HepG2 (cell line): Measurements from ENCODE around the gene DDX10. TPM values are rescaled to one million over a fixed set of nuclear protein-coding genes. Genes with fewer than 3 reads are reported as not detected.

Experiments
- ATAC-seq: fragments of 200-7000 bp; cut with Tn5 transposase; 3 replicates; pipeline ENCODE4 v1.9.1; 2020; ENCODE audit warnings: mild to moderate bottlenecking, moderate library complexity
- BruUV-seq: library from RNA; stranded (reverse); fragments of 400-500 nt; replicated peaks from 2 replicates; lab custom pipeline; 2021; lab: Mats Ljungman, UMichigan
- CTCF ChIA-PET: fragments of 300-600 bp; formaldehyde crosslinking; extraction: SDS; loops from one replicate; lab custom pipeline; 2021; ENCODE audit warnings: low total read pairs, inconsistent platforms, low intra/inter-chr PET ratio; lab: Yijun Ruan, JAX
- POLR2A ChIA-PET: fragments of 350-600 bp; sonication (Branson Sonifier 250); formaldehyde crosslinking; loops from one replicate; lab custom pipeline; 2020; ENCODE audit warnings: antibody characterized with exemption, inconsistent platforms; lab: Yijun Ruan, JAX
- DNase-seq: peaks from one replicate; pipeline ENCODE4 v3.0.0-alpha.2; 2015; ENCODE audit warnings: low spot score
- FAIRE-seq: peaks from 3 replicates; lab custom pipeline; 2011; peaks lifted over from hg19 to GRCh38; lab: Jason Lieb, UNC
- H2AFZ ChIP-seq: one replicate; pipeline ENCODE4 v1.6.1; 2011; ENCODE audit warnings: low read length, inconsistent platforms
- H3K27ac ChIP-seq: fragments of 300-600 bp; 3 replicates; pipeline ENCODE4 v1.8.0; 2011; ENCODE audit warnings: mixed run types, mild to moderate bottlenecking, mixed read lengths, low read length, inconsistent platforms; ENCODE audit not compliant: insufficient read depth; ENCODE audit errors: extremely low read length
- H3K27me3 ChIP-seq, 2 experiments: fragments of 200-600 bp in 1 of 2; 2 replicates in 1 of 2; 3 replicates in 1 of 2; pipeline versions ENCODE4 v1.6.0 to v1.8.0; 2011; ENCODE audit warnings: low read length in 2 of 2, mild to moderate bottlenecking in 2 of 2, moderate library complexity in 2 of 2, inconsistent platforms in 1 of 2; ENCODE audit not compliant: insufficient read depth in 2 of 2, control insufficient read depth in 1 of 2
- H3K36me3 ChIP-seq, 2 experiments: fragments of 200-600 bp in 1 of 2; replicated peaks in 1 of 2; 2 replicates in 1 of 2; 3 replicates in 1 of 2; pipeline versions ENCODE4 v1.5.1 to v1.8.0; 2011; ENCODE audit warnings: low read length in 2 of 2, inconsistent platforms in 1 of 2; ENCODE audit not compliant: insufficient read depth in 2 of 2, control insufficient read depth in 1 of 2
- H3K4me1 ChIP-seq: 2 replicates; pipeline ENCODE4 v1.5.1; 2012; ENCODE audit warnings: low read length, inconsistent platforms; ENCODE audit not compliant: insufficient read depth
- H3K4me2 ChIP-seq: 2 replicates; pipeline ENCODE4 v1.6.0; 2011; ENCODE audit warnings: low read depth, low read length, inconsistent platforms
- H3K4me3 ChIP-seq, 3 experiments: fragments of 200-600 bp in 1 of 3; sonication (generic), shearing (Covaris generic) in 1 of 3; replicated peaks in 1 of 3; 2 replicates each; pipeline ENCODE4 v1.5.1; 2011 to 2016; ENCODE audit warnings: low read length in 3 of 3, inconsistent platforms in 2 of 3, low read depth in 2 of 3, mild to moderate bottlenecking in 2 of 3, control low read depth in 1 of 3, mixed read lengths in 1 of 3; ENCODE audit not compliant: insufficient read depth in 1 of 3
- H3K79me2 ChIP-seq: one replicate; pipeline ENCODE4 v1.6.1; 2011; ENCODE audit warnings: low read length, inconsistent platforms; ENCODE audit not compliant: insufficient read depth
- H3K9ac ChIP-seq: 2 replicates; pipeline ENCODE4 v1.6.0; 2011; ENCODE audit warnings: mild to moderate bottlenecking, low read depth, low read length, inconsistent platforms; ENCODE audit not compliant: insufficient read depth
- H3K9me3 ChIP-seq: 2 replicates; pipeline ENCODE4 v1.5.1; 2012; ENCODE audit warnings: mild to moderate bottlenecking, low read length
- H4K20me1 ChIP-seq: 2 replicates; pipeline ENCODE4 v1.6.0; 2011; ENCODE audit warnings: inconsistent platforms, mild to moderate bottlenecking, low read length, moderate library complexity; ENCODE audit not compliant: insufficient read depth
- AKAP8 ChIP-seq: sonication (generic); formaldehyde crosslinking; IDR thresholded peaks from 2 replicates; pipeline ENCODE4 v1.5.1; 2020; ENCODE audit warnings: mild to moderate bottlenecking, missing genetic modification reagents
- CAMTA2 ChIP-seq: sonication (generic); formaldehyde crosslinking; IDR thresholded peaks from 2 replicates; pipeline ENCODE4 v1.4.0; 2020; ENCODE audit warnings: mild to moderate bottlenecking, missing genetic modification reagents, borderline replicate concordance
- DR1 ChIP-seq: sonication (generic); formaldehyde crosslinking; IDR thresholded peaks from 2 replicates; pipeline ENCODE4 v1.8.0; 2021; ENCODE audit warnings: mild to moderate bottlenecking, missing genetic modification reagents, inconsistent platforms
- HOXA3 ChIP-seq: sonication (generic); formaldehyde crosslinking; IDR thresholded peaks from 2 replicates; pipeline ENCODE4 v1.5.0; 2020; ENCODE audit warnings: missing genetic modification reagents
- IRX3 ChIP-seq: sonication (generic); formaldehyde crosslinking; IDR thresholded peaks from 2 replicates; pipeline ENCODE4 v1.8.1; 2023; ENCODE audit warnings: mild to moderate bottlenecking, low read depth, missing genetic modification reagents, borderline replicate concordance
- KDM4B ChIP-seq: sonication (generic); formaldehyde crosslinking; IDR thresholded peaks from 2 replicates; pipeline ENCODE4 v1.4.0; 2020; ENCODE audit warnings: missing genetic modification reagents
- NCOA5 ChIP-seq: sonication (generic); formaldehyde crosslinking; IDR thresholded peaks from 2 replicates; pipeline ENCODE4 v1.4.0; 2020; ENCODE audit warnings: missing genetic modification reagents
- ZNF251 ChIP-seq: sonication (generic); formaldehyde crosslinking; IDR thresholded peaks from 2 replicates; pipeline ENCODE4 v1.9.0; 2021; ENCODE audit warnings: mild to moderate bottlenecking, missing genetic modification reagents
- WGBS: methylation state at CpG from one replicate; pipeline ENCODE4 v1.1.6; 2017; ENCODE audit warnings: low lambda C conversion rate; 5-methylcytosine and 5-hydroxymethylcytosine counted together
- in situ Hi-C: cut with HindIII; loops from 2 replicates; pipeline ENCODE4 v1.10.0; 2017; ENCODE audit warnings: low pct_unique_long_range_greater_than_20kb; ENCODE audit not compliant: extremely low pct_ligation_motif_present
- intact Hi-C: fragments of 100-400 bp; cut with micrococcal nuclease; formaldehyde crosslinking; loops from one replicate; pipeline ENCODE4 v1.10.0; 2022; ENCODE audit not compliant: unreplicated experiment
- polyA plus RNA-seq, 8 experiments: library from polyadenylated mRNA; depleted of rRNA in 3 of 8; stranded (reverse) in 7 of 8; unstranded in 1 of 8; fragments of >200 nt; fragmentation: Illumina TruSeq in 4 of 8; extraction: Trizol in 4 of 8; gene quantifications; 2 replicates each; pipeline versions ENCODE4 v1.2.1 to v1.2.3, GENCODE V29; 2011 to 2016; ENCODE audit warnings: low read depth in 4 of 8, missing spikeins in 1 of 8, mixed read lengths in 1 of 8; ENCODE audit not compliant: insufficient read depth in 1 of 8
- total RNA-seq, 5 experiments: library from RNA; depleted of rRNA; stranded (reverse); fragments of >200 nt; fragmentation: Illumina TruSeq; extraction: Trizol; gene quantifications; 2 replicates each; pipeline ENCODE4 v1.2.3, GENCODE V29; 2016; ENCODE audit warnings: low read depth in 1 of 5
- TF ChIP-seq, protein P1 (sequence below): sonication (generic); formaldehyde crosslinking; IDR thresholded peaks from 2 replicates; pipeline ENCODE4 v1.4.0; 2020; ENCODE audit warnings: missing genetic modification reagents, mild to moderate bottlenecking, borderline replicate concordance
- TF ChIP-seq, protein P2 (sequence below): sonication (generic); formaldehyde crosslinking; IDR thresholded peaks from 2 replicates; pipeline ENCODE4 v1.4.0; 2020; ENCODE audit warnings: missing genetic modification reagents, borderline replicate concordance
- TF ChIP-seq, protein P3 (sequence below): sonication (generic); formaldehyde crosslinking; IDR thresholded peaks from 2 replicates; pipeline ENCODE4 v1.4.0; 2020; ENCODE audit warnings: mild to moderate bottlenecking, missing genetic modification reagents
- TF ChIP-seq, protein P4 (sequence below): sonication (generic); formaldehyde crosslinking; IDR thresholded peaks from 2 replicates; pipeline ENCODE4 v1.9.0; 2021; ENCODE audit warnings: missing genetic modification reagents, borderline replicate concordance
- TF ChIP-seq, protein P5 (sequence below): sonication (generic); formaldehyde crosslinking; IDR thresholded peaks from 2 replicates; pipeline ENCODE4 v1.8.1; 2023; ENCODE audit warnings: mild to moderate bottlenecking, missing genetic modification reagents, borderline replicate concordance

DDX10 gene
- total and polyA plus RNA-seq, 2 of the 13 experiments (the other 11 are each of a cell fraction or from before 2014, with no cell fraction given), result 17.0 to 32.0 TPM

DNA sequence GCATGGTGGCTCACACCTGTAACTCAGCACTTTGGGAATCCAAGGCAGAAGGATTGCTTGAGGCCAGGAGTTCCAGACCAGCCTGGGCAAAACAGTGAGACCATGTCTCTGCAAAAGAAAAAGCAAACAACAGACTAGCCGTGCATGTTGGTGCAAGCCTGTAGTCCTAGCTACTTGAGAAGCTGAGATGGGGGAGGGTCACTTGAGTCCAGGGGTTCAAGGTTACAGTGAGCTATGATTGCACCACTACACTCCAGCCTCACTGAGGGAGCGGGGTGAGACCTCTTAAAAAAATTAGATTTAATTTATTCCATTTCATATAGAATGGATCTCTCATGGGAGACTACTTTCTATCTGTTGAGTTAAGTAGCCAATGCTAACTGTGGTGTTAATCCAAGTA is 50.4 kb downstream of the DDX10 start (continued):
- TF ChIP-seq, protein P1, sequence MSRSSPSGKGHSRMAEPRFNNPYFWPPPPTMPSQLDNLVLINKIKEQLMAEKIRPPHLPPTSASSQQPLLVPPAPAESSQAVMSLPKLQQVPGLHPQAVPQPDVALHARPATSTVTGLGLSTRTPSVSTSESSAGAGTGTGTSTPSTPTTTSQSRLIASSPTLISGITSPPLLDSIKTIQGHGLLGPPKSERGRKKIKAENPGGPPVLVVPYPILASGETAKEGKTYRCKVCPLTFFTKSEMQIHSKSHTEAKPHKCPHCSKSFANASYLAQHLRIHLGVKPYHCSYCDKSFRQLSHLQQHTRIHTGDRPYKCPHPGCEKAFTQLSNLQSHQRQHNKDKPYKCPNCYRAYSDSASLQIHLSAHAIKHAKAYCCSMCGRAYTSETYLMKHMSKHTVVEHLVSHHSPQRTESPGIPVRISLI, result no peak
- TF ChIP-seq ZNF251 (CRISPR knock-in tag) (no peak), NCOA5 (CRISPR knock-in tag) (no peak), CAMTA2 (CRISPR knock-in tag) (no peak), HOXA3 (CRISPR knock-in tag) (no peak), IRX3 (CRISPR knock-in tag) (no peak)
- TF ChIP-seq, protein P2, sequence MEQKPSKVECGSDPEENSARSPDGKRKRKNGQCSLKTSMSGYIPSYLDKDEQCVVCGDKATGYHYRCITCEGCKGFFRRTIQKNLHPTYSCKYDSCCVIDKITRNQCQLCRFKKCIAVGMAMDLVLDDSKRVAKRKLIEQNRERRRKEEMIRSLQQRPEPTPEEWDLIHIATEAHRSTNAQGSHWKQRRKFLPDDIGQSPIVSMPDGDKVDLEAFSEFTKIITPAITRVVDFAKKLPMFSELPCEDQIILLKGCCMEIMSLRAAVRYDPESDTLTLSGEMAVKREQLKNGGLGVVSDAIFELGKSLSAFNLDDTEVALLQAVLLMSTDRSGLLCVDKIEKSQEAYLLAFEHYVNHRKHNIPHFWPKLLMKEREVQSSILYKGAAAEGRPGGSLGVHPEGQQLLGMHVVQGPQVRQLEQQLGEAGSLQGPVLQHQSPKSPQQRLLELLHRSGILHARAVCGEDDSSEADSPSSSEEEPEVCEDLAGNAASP (CRISPR knock-in tag), result no peak

DNA sequence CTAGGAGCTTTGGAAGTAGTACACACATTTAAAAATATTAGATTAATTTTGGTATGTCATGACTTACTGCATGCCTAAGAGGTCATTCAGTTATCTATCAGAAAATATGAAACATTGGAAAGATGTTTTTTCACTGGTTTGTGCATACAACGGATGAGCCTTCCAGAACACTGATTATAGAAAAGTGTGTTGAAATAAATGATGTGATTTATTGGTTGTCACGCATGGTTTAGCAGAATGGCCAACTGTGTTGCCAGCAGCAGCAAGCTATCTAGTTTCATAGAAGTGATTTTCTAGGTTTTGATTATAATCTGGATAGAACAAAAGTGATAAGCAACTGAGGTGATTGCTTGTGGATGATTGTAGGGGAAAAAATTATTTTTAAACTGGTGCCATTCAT is 53.6 kb downstream of the DDX10 start:
- no peak overlapping the region for H3K4me3 ChIP-seq
- H3K36me3 ChIP-seq, result peaks cover 4 to 37% of the 10 kb centered on the region in 2 experiments; a peak in 3 of 5 replicates
- FAIRE-seq (no peak), ATAC-seq (no peak), DNase-seq (no peak)
- H3K9me3 ChIP-seq, result no peaks in the 10 kb centered on the region
- WGBS, result 100% methylated on average over 2 of the region's 2 CpGs
- H3K27ac ChIP-seq, result no peak overlapping the region
- ChIA-PET CTCF (no interaction called here), POLR2A (no interaction called here)
- H4K20me1 ChIP-seq, result no peaks in the 10 kb centered on the region
- H3K79me2 ChIP-seq, result no peaks in the 10 kb centered on the region
- no peak overlapping the region for H2AFZ ChIP-seq
- no peak overlapping the region for H3K9ac ChIP-seq
- no peak overlapping the region for H3K4me2 ChIP-seq
- H3K27me3 ChIP-seq, result no peaks in the 10 kb centered on the region
- peaks cover 19% of the 10 kb centered on the region for H3K4me1 ChIP-seq
- intact Hi-C loops, result no loop called here
- in situ Hi-C loops, result no loop called here
- no TSS peak for BruUV-seq
- TF ChIP-seq, protein P3, sequence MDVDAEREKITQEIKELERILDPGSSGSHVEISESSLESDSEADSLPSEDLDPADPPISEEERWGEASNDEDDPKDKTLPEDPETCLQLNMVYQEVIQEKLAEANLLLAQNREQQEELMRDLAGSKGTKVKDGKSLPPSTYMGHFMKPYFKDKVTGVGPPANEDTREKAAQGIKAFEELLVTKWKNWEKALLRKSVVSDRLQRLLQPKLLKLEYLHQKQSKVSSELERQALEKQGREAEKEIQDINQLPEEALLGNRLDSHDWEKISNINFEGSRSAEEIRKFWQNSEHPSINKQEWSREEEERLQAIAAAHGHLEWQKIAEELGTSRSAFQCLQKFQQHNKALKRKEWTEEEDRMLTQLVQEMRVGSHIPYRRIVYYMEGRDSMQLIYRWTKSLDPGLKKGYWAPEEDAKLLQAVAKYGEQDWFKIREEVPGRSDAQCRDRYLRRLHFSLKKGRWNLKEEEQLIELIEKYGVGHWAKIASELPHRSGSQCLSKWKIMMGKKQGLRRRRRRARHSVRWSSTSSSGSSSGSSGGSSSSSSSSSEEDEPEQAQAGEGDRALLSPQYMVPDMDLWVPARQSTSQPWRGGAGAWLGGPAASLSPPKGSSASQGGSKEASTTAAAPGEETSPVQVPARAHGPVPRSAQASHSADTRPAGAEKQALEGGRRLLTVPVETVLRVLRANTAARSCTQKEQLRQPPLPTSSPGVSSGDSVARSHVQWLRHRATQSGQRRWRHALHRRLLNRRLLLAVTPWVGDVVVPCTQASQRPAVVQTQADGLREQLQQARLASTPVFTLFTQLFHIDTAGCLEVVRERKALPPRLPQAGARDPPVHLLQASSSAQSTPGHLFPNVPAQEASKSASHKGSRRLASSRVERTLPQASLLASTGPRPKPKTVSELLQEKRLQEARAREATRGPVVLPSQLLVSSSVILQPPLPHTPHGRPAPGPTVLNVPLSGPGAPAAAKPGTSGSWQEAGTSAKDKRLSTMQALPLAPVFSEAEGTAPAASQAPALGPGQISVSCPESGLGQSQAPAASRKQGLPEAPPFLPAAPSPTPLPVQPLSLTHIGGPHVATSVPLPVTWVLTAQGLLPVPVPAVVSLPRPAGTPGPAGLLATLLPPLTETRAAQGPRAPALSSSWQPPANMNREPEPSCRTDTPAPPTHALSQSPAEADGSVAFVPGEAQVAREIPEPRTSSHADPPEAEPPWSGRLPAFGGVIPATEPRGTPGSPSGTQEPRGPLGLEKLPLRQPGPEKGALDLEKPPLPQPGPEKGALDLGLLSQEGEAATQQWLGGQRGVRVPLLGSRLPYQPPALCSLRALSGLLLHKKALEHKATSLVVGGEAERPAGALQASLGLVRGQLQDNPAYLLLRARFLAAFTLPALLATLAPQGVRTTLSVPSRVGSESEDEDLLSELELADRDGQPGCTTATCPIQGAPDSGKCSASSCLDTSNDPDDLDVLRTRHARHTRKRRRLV (CRISPR knock-in tag), result no peak
- TF ChIP-seq AKAP8 (no peak), KDM4B (no peak), DR1 (CRISPR knock-in tag) (no peak)
- TF ChIP-seq, protein P4, sequence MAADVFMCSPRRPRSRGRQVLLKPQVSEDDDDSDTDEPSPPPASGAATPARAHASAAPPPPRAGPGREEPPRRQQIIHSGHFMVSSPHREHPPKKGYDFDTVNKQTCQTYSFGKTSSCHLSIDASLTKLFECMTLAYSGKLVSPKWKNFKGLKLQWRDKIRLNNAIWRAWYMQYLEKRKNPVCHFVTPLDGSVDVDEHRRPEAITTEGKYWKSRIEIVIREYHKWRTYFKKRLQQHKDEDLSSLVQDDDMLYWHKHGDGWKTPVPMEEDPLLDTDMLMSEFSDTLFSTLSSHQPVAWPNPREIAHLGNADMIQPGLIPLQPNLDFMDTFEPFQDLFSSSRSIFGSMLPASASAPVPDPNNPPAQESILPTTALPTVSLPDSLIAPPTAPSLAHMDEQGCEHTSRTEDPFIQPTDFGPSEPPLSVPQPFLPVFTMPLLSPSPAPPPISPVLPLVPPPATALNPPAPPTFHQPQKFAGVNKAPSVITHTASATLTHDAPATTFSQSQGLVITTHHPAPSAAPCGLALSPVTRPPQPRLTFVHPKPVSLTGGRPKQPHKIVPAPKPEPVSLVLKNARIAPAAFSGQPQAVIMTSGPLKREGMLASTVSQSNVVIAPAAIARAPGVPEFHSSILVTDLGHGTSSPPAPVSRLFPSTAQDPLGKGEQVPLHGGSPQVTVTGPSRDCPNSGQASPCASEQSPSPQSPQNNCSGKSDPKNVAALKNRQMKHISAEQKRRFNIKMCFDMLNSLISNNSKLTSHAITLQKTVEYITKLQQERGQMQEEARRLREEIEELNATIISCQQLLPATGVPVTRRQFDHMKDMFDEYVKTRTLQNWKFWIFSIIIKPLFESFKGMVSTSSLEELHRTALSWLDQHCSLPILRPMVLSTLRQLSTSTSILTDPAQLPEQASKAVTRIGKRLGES (CRISPR knock-in tag), result no peak
- TF ChIP-seq, protein P5, sequence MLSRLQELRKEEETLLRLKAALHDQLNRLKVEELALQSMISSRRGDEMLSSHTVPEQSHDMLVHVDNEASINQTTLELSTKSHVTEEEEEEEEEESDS (CRISPR knock-in tag), result no peak
